ENCODE data around the gene EBNA1BP2. TPM values are rescaled to one million over a fixed set of nuclear protein-coding genes. Genes with fewer than 3 reads are reported as not detected.
A peak's percentile ranks its signal among the peaks of the same experiment; 100 is the strongest.

Gene EBNA1BP2
- total RNA-seq, 1 experiment from 2014 or later: 274 TPM

- Histone ChIP-seq H2AFZ (ENCODE audit: low read length) (no peak overlapping the region), H3K9me2 (replicated peaks; ENCODE audit: low read length) (no peaks in the 10 kb centered on the region), H3K9ac (ENCODE audit: low read length) (no peak overlapping the region), H3K36me3 (ENCODE audit: low read depth, low read length) (no peaks in the 10 kb centered on the region; the same call in 1 of the 2 replicates), H3K9me3 (ENCODE audit: low read length) (no peaks in the 10 kb centered on the region), H3F3A (ENCODE audit: low read length, unreplicated experiment) (no peaks in the 10 kb centered on the region), H3K27me3 (ENCODE audit: low read length) (no peaks in the 10 kb centered on the region), H4K20me1 (ENCODE audit: low read length) (no peaks in the 10 kb centered on the region), H3K4me1 (ENCODE audit: insufficient read depth, low read length) (peaks cover 32% of the 10 kb centered on the region), H3K4me3 (ENCODE audit: low read length) (no peak overlapping the region), H3K27ac (ENCODE audit: low read length) (no peak overlapping the region), H3K4me2 (ENCODE audit: low read length) (no peak overlapping the region), H3K79me2 (ENCODE audit: low read length) (no peaks in the 10 kb centered on the region)
- intact Hi-C loops (cut with micrococcal nuclease): no loop called here
- POLR2A ChIA-PET (ENCODE audit: unreplicated experiment): no interaction called here
- CTCF ChIA-PET: no interaction called here
- TF ChIP-seq EZH2 (IDR thresholded peaks at IDR 0.05; ENCODE audit: low read length, unreplicated experiment) (no peak), EZH2phosphoT487 (IDR thresholded peaks at IDR 0.05; ENCODE audit: borderline replicate concordance, low read length) (no peak)
- peak; percentile 45 for ATAC-seq
- BruUV-seq (replicated peaks): no TSS peak
- no peak for DNase-seq
Measured at GRCh38 chr1:43134068-43134467, 38.0 kb downstream of the EBNA1BP2 start.

GRCh38 chr1:43129426-43129825, 42.7 kb downstream of the EBNA1BP2 start:
- Histone ChIP-seq H3K36me3 (ENCODE audit: low read depth, low read length) (no peaks in the 10 kb centered on the region), H3K4me1 (ENCODE audit: insufficient read depth, low read length) (peaks cover 7% of the 10 kb centered on the region), H3K27me3 (ENCODE audit: low read length) (no peaks in the 10 kb centered on the region), H3K4me2 (ENCODE audit: low read length) (no peak overlapping the region), H3K9ac (ENCODE audit: low read length) (no peak overlapping the region), H3K79me2 (ENCODE audit: low read length) (peaks cover 12% of the 10 kb centered on the region), H3K27ac (ENCODE audit: low read length) (no peak overlapping the region), H3F3A (ENCODE audit: low read length, unreplicated experiment) (no peaks in the 10 kb centered on the region), H3K4me3 (ENCODE audit: low read length) (no peak overlapping the region), H3K9me2 (replicated peaks; ENCODE audit: low read length) (no peaks in the 10 kb centered on the region), H4K20me1 (ENCODE audit: low read length) (no peaks in the 10 kb centered on the region), H3K9me3 (ENCODE audit: low read length) (no peaks in the 10 kb centered on the region), H2AFZ (ENCODE audit: low read length) (no peak overlapping the region)
- intact Hi-C loops (cut with micrococcal nuclease): no loop called here
- ChIA-PET POLR2A (ENCODE audit: unreplicated experiment) (no interaction called here), CTCF (no interaction called here)
- no peak for ATAC-seq
- no TSS peak for BruUV-seq (replicated peaks)
- DNase-seq: no peak
- no peak for TF ChIP-seq EZH2phosphoT487 (IDR thresholded peaks at IDR 0.05; ENCODE audit: borderline replicate concordance, low read length)
- TF ChIP-seq CTCF (conservative IDR thresholded peaks at IDR 0.05; ENCODE audit: low read depth, low read length): no peak

- no peaks in the 10 kb centered on the region for H3F3A ChIP-seq (ENCODE audit: low read length, unreplicated experiment)
- peaks cover 1% of the 10 kb centered on the region; the same call in 1 of the 2 replicates for H3K4me1 ChIP-seq (ENCODE audit: insufficient read depth, low read length)
- H4K20me1 ChIP-seq (ENCODE audit: low read length): no peaks in the 10 kb centered on the region
- intact Hi-C loops (cut with micrococcal nuclease): no loop called here
- TF ChIP-seq CTCF (conservative IDR thresholded peaks at IDR 0.05; ENCODE audit: low read depth, low read length) (no peak), EZH2 (IDR thresholded peaks at IDR 0.05; ENCODE audit: low read length, unreplicated experiment) (no peak), EZH2phosphoT487 (IDR thresholded peaks at IDR 0.05; ENCODE audit: borderline replicate concordance, low read length) (no peak)
- ChIA-PET CTCF (no interaction called here), POLR2A (ENCODE audit: unreplicated experiment) (no interaction called here)
- BruUV-seq (replicated peaks): no TSS peak
- ATAC-seq (no peak), DNase-seq (no peak)
- H3K9me2 ChIP-seq (replicated peaks; ENCODE audit: low read length): no peaks in the 10 kb centered on the region
- H3K4me2 ChIP-seq (ENCODE audit: low read length): no peak overlapping the region
- H3K4me3 ChIP-seq (ENCODE audit: low read length): no peak overlapping the region
- H3K27me3 ChIP-seq (ENCODE audit: low read length): no peaks in the 10 kb centered on the region
- no peak overlapping the region for H3K9ac ChIP-seq (ENCODE audit: low read length)
- no peak overlapping the region for H2AFZ ChIP-seq (ENCODE audit: low read length)
- peaks cover 18% of the 10 kb centered on the region for H3K79me2 ChIP-seq (ENCODE audit: low read length)
- H3K9me3 ChIP-seq (ENCODE audit: low read length): no peaks in the 10 kb centered on the region
- H3K36me3 ChIP-seq (ENCODE audit: low read depth, low read length): no peaks in the 10 kb centered on the region
- no peak overlapping the region for H3K27ac ChIP-seq (ENCODE audit: low read length)
Measured at GRCh38 chr1:43128816-43129215, 43.3 kb downstream of the EBNA1BP2 start.

Data from PC-3 (cell line).